Mesenchymal stem cell (in vitro differentiated cells and primary cell): Measurements from ENCODE around the gene KIF14.

ENCODE experiments used
- DNase-seq: peaks from one replicate; pipeline ENCODE4 v3.0.0-alpha.2; 2013
- H2AFZ ChIP-seq: one replicate; pipeline ENCODE4 v1.6.1; 2013; ENCODE audit warnings: low read depth, mild to moderate bottlenecking, control low read depth, inconsistent platforms, low read length, moderate library complexity
- H2AK5ac ChIP-seq: 2 replicates; pipeline ENCODE4 v1.6.1; 2013; ENCODE audit warnings: low read length, moderate library complexity, mild to moderate bottlenecking, inconsistent platforms; ENCODE audit not compliant: severe bottlenecking
- H2BK120ac ChIP-seq: one replicate; pipeline ENCODE4 v1.6.1; 2013; ENCODE audit warnings: low read depth, mild to moderate bottlenecking, inconsistent platforms, low read length, moderate library complexity
- H2BK12ac ChIP-seq, 2 experiments: one replicate each; pipeline ENCODE4 v1.6.1; 2013; ENCODE audit warnings: inconsistent platforms in 2 of 2, low read length in 2 of 2, mild to moderate bottlenecking in 2 of 2, moderate library complexity in 2 of 2, control low read depth in 1 of 2
- H2BK15ac ChIP-seq: one replicate; pipeline ENCODE4 v1.6.1; 2013; ENCODE audit warnings: mild to moderate bottlenecking, low read depth, inconsistent platforms; ENCODE audit not compliant: poor library complexity, severe bottlenecking
- H2BK5ac ChIP-seq: 2 replicates; pipeline ENCODE4 v1.6.1; 2013; ENCODE audit warnings: low read depth, mild to moderate bottlenecking, low read length, control low read depth, inconsistent platforms; ENCODE audit not compliant: poor library complexity, severe bottlenecking
- H3K14ac ChIP-seq, 2 experiments: one replicate each; pipeline ENCODE4 v1.6.1; 2013; ENCODE audit warnings: inconsistent platforms in 2 of 2, low read length in 2 of 2, control low read depth in 1 of 2, mild to moderate bottlenecking in 1 of 2, moderate library complexity in 1 of 2
- H3K18ac ChIP-seq, 2 experiments: one replicate each; pipeline ENCODE4 v1.6.1; 2013; ENCODE audit warnings: inconsistent platforms in 2 of 2, low read length in 2 of 2, control low read depth in 1 of 2, low read depth in 1 of 2, mild to moderate bottlenecking in 1 of 2
- H3K23ac ChIP-seq, 2 experiments: one replicate each; pipeline ENCODE4 v1.6.1; 2013; ENCODE audit warnings: inconsistent platforms in 2 of 2, low read length in 2 of 2, mild to moderate bottlenecking in 2 of 2, moderate library complexity in 2 of 2, control low read depth in 1 of 2
- H3K27ac ChIP-seq: 2 replicates; pipeline ENCODE4 v1.5.1; 2013; ENCODE audit warnings: mild to moderate bottlenecking, moderate library complexity, low read length, control low read depth, inconsistent platforms; ENCODE audit not compliant: poor library complexity, severe bottlenecking
- H3K27me3 ChIP-seq, 2 experiments: 2 replicates each; pipeline versions ENCODE4 v1.6.1 to v1.7.0; 2013; ENCODE audit warnings: low read length in 2 of 2, mild to moderate bottlenecking in 2 of 2, moderate library complexity in 2 of 2, control low read depth in 1 of 2, inconsistent platforms in 1 of 2; ENCODE audit not compliant: control insufficient read depth in 1 of 2, insufficient read depth in 1 of 2
- H3K36me3 ChIP-seq, 2 experiments: 2 replicates each; pipeline versions ENCODE4 v1.6.1 to v1.7.0; 2013; ENCODE audit warnings: low read length in 2 of 2, control low read depth in 1 of 2, inconsistent platforms in 1 of 2, low read depth in 1 of 2, mild to moderate bottlenecking in 1 of 2; ENCODE audit not compliant: insufficient read depth in 2 of 2, control insufficient read depth in 1 of 2
- H3K4ac ChIP-seq, 2 experiments: one replicate each; pipeline ENCODE4 v1.6.1; 2013; ENCODE audit warnings: inconsistent platforms in 2 of 2, low read length in 2 of 2, mild to moderate bottlenecking in 2 of 2, moderate library complexity in 2 of 2, control low read depth in 1 of 2, low read depth in 1 of 2
- H3K4me1 ChIP-seq: 2 replicates; pipeline ENCODE4 v1.6.1; 2013; ENCODE audit warnings: low read depth, low read length, control low read depth; ENCODE audit not compliant: control insufficient read depth, insufficient read depth
- H3K4me2 ChIP-seq: 2 replicates; pipeline ENCODE4 v1.6.1; 2013; ENCODE audit warnings: low read length, mild to moderate bottlenecking, inconsistent platforms; ENCODE audit not compliant: poor library complexity, severe bottlenecking
- H3K4me3 ChIP-seq, 2 experiments: 2 replicates each; pipeline versions ENCODE4 v1.5.1 to v1.7.0; 2013; ENCODE audit warnings: low read length in 2 of 2, mild to moderate bottlenecking in 2 of 2, control low read depth in 1 of 2, low read depth in 1 of 2; ENCODE audit not compliant: insufficient read depth in 1 of 2
- H3K79me1 ChIP-seq: replicated peaks from 2 replicates; pipeline ENCODE4 v1.6.1; 2013; ENCODE audit warnings: mild to moderate bottlenecking, control low read depth, low read length, inconsistent platforms; ENCODE audit not compliant: poor library complexity, severe bottlenecking
- H3K9ac ChIP-seq: 2 replicates; pipeline ENCODE4 v1.7.0; 2013; ENCODE audit warnings: mild to moderate bottlenecking, low read length, moderate library complexity
- H3K9me3 ChIP-seq: 2 replicates; pipeline ENCODE4 v1.7.0; 2013; ENCODE audit warnings: mild to moderate bottlenecking, low read length; ENCODE audit not compliant: control insufficient read depth
- H4K8ac ChIP-seq: one replicate; pipeline ENCODE4 v1.6.1; 2013; ENCODE audit warnings: inconsistent platforms, mild to moderate bottlenecking, low read length, moderate library complexity
- H4K91ac ChIP-seq: one replicate; pipeline ENCODE4 v1.6.1; 2013; ENCODE audit warnings: mild to moderate bottlenecking, low read length, inconsistent platforms
- WGBS: methylation state at CpG from one replicate; pipeline ENCODE4 v1.1.7; 2013; ENCODE audit warnings: mixed read lengths; 5-methylcytosine and 5-hydroxymethylcytosine counted together

Gene KIF14

DNA sequence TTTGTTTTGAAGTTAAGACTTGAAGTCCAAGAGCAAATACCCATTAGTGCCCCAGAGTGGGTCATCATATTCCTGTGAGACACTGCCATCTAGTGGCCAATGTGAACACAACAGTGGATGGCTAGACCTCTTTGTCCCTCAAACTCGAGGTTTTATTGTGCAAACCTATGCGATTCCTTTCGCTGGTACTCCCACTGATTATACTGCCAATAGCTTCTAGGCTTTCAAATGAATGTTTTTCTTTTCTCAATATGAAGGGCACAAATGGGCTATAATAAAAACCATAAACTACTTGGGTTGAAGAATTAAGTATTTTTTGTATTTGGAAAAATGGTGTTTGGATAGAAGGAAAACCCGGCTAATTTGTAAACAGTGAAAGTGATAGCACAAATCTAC, 110.3 kb downstream of the KIF14 start:
- WGBS: 100% methylated on average over 1 of the region's 4 CpGs

DNA sequence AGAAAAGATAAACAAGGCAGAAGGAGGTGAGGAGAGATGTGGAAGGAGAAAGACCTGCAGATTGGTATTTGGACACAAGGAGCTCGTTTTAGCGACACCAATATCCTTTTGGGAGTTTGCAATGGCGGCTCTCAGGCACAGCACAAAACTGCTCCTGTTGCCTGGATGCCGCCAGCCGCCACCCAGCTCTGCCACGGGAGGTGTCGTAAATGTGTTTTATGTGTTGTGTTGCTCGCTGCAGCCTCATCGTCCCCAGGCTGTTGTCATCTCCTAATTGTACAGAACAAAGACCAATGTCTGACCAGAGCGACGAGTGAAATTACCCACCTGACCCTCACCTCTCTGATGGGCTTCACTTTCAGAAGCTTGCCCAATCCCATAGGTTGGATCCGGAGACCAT, 114.1 kb downstream of the KIF14 start:
- H2AK5ac ChIP-seq: no peak overlapping the region
- no peak overlapping the region for H2BK12ac ChIP-seq
- 88% methylated on average over 12 of the region's 12 CpGs for WGBS
- no peak overlapping the region for H2BK15ac ChIP-seq
- no peak overlapping the region for H4K91ac ChIP-seq
- H3K4me1 ChIP-seq: no peaks in the 10 kb centered on the region
- H3K27ac ChIP-seq: no peak overlapping the region
- no peaks in the 10 kb centered on the region for H3K36me3 ChIP-seq
- H3K27me3 ChIP-seq: no peaks in the 10 kb centered on the region
- no peak overlapping the region for H4K8ac ChIP-seq
- no peak overlapping the region for H3K9ac ChIP-seq
- no peaks in the 10 kb centered on the region for H3K79me1 ChIP-seq
- no peak for DNase-seq
- no peak overlapping the region for H2AFZ ChIP-seq
- no peak overlapping the region for H2BK5ac ChIP-seq
- no peak overlapping the region for H2BK120ac ChIP-seq
- H3K4me3 ChIP-seq: no peak overlapping the region
- no peak overlapping the region for H3K4ac ChIP-seq
- no peak overlapping the region for H3K18ac ChIP-seq
- H3K14ac ChIP-seq: no peak overlapping the region
- no peak overlapping the region for H3K4me2 ChIP-seq
- H3K23ac ChIP-seq: no peak overlapping the region
- H3K9me3 ChIP-seq: no peaks in the 10 kb centered on the region

More for the DNA sequence above, 110.3 kb downstream of the KIF14 start:
- H2BK5ac ChIP-seq: no peak overlapping the region
- no peaks in the 10 kb centered on the region for H3K79me1 ChIP-seq
- no peak overlapping the region for H3K14ac ChIP-seq
- H3K27me3 ChIP-seq: no peaks in the 10 kb centered on the region
- no peak overlapping the region for H3K23ac ChIP-seq
- H3K9ac ChIP-seq: peak overlapping the region; percentile 30
- H2BK15ac ChIP-seq: no peak overlapping the region
- no peak overlapping the region for H2BK12ac ChIP-seq
- H3K36me3 ChIP-seq: no peaks in the 10 kb centered on the region
- no peaks in the 10 kb centered on the region for H3K4me1 ChIP-seq
- no peak overlapping the region for H3K4me3 ChIP-seq
- no peak overlapping the region for H4K91ac ChIP-seq
- H3K4me2 ChIP-seq: no peak overlapping the region
- no peaks in the 10 kb centered on the region for H3K9me3 ChIP-seq
- no peak overlapping the region for H4K8ac ChIP-seq
- no peak overlapping the region for H3K4ac ChIP-seq
- no peak overlapping the region for H3K27ac ChIP-seq
- no peak overlapping the region for H2AK5ac ChIP-seq
- H2BK120ac ChIP-seq: no peak overlapping the region
- peak; percentile 84 for DNase-seq
- no peak overlapping the region for H2AFZ ChIP-seq
- no peak overlapping the region for H3K18ac ChIP-seq

DNA sequence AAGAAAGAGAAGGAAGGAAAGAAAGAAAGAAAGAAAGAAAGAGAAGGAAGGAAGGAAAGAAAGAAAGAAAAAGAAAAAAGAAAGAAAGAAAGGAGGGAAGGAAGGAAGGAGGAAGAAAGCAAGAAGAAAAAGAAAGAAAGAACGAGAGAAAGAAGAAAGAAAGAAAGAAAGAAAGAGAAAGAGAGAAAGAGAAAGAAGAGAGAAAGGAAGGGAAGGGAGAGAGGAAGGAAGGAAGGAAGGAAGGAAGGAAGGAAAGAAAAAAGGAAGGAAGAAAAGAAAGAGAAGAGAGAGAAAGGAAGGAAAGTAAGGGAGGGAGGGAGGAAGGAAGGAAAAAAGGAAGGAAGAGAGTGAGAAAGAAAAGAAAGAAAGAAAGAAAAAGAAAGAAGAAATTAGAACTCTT, 115.3 kb downstream of the KIF14 start:
- no peak overlapping the region for H3K4me2 ChIP-seq
- no peak overlapping the region for H3K4ac ChIP-seq
- no peaks in the 10 kb centered on the region for H3K36me3 ChIP-seq
- H4K8ac ChIP-seq: no peak overlapping the region
- no peak overlapping the region for H2AK5ac ChIP-seq
- H2BK5ac ChIP-seq: no peak overlapping the region
- H2BK15ac ChIP-seq: no peak overlapping the region
- no peak overlapping the region for H2BK12ac ChIP-seq
- no peak overlapping the region for H2AFZ ChIP-seq
- no peak overlapping the region for H2BK120ac ChIP-seq
- H3K9me3 ChIP-seq: no peaks in the 10 kb centered on the region
- no peak overlapping the region for H3K14ac ChIP-seq
- no peak overlapping the region for H3K27ac ChIP-seq
- no peak overlapping the region for H3K4me3 ChIP-seq
- 62% methylated on average over 1 of the region's 1 CpG for whole genome bisulfite sequencing
- no peaks in the 10 kb centered on the region for H3K79me1 ChIP-seq
- no peak overlapping the region for H3K23ac ChIP-seq
- H4K91ac ChIP-seq: no peak overlapping the region
- no peak for DNase-seq
- H3K18ac ChIP-seq: no peak overlapping the region
- no peaks in the 10 kb centered on the region for H3K27me3 ChIP-seq
- no peak overlapping the region for H3K9ac ChIP-seq
- no peaks in the 10 kb centered on the region for H3K4me1 ChIP-seq
